Spinal cord (tissue), 10 donors: Measurements from ENCODE around the gene CIAO2B. TPM values are rescaled to one million over a fixed set of nuclear protein-coding genes. Genes with fewer than 3 reads are reported as not detected.
A peak's percentile ranks its signal among the peaks of the same experiment; 100 is the strongest.

Experiments used
- DNase-seq, 6 donors: peaks; one replicate each; pipeline versions ENCODE4 v3.0.0 to v3.0.0-alpha.2; 2013 to 2015; ENCODE audit warnings: low spot score in 6 of 6, low read depth in 4 of 6
- H3K27ac ChIP-seq: one replicate; pipeline ENCODE4 v1.5.1; 2013; ENCODE audit warnings: low read depth, low read length, control low read depth
- H3K27me3 ChIP-seq: one replicate; pipeline ENCODE4 v1.6.1; 2013; ENCODE audit warnings: low read length; ENCODE audit not compliant: control insufficient read depth, insufficient read depth
- H3K36me3 ChIP-seq: one replicate; pipeline ENCODE4 v1.6.1; 2013; ENCODE audit warnings: low read length; ENCODE audit not compliant: control insufficient read depth, insufficient read depth
- H3K4me1 ChIP-seq: one replicate; pipeline ENCODE4 v1.6.1; 2013; ENCODE audit warnings: low read length; ENCODE audit not compliant: control insufficient read depth, insufficient read depth
- H3K4me3 ChIP-seq: one replicate; pipeline ENCODE4 v1.5.1; 2013; ENCODE audit warnings: low read depth, low read length, control low read depth
- H3K9me3 ChIP-seq: one replicate; pipeline ENCODE4 v1.6.1; 2013; ENCODE audit warnings: low read length; ENCODE audit not compliant: control insufficient read depth, insufficient read depth
- WGBS: methylation state at CpG from one replicate; pipeline ENCODE4 v1.1.5; 2013; ENCODE audit warnings: missing lambda C conversion rate; ENCODE audit not compliant: insufficient coverage; 5-methylcytosine and 5-hydroxymethylcytosine counted together
- polyA plus RNA-seq, 2 donors: library from polyadenylated mRNA; unstranded; fragments of 120-200 nt; gene quantifications; one replicate each; pipeline ENCODE4 v1.2.1, GENCODE V29; 2013; ENCODE audit not compliant: insufficient read length in 2 of 2
- total RNA-seq, 2 donors: library from RNA; depleted of rRNA in 1 of 2; stranded (reverse); fragments of 120-200 nt in 1 of 2; fragments of >200 nt in 1 of 2; gene quantifications; one replicate each; pipeline versions ENCODE4 v1.2.3 to v1.2.4, GENCODE V29; 2013 to 2014
- donor health status: healthy.

The CIAO2B gene
- total and polyA plus RNA-seq, 4 donors = 52.7 to 138 (median 127) TPM

DNA sequence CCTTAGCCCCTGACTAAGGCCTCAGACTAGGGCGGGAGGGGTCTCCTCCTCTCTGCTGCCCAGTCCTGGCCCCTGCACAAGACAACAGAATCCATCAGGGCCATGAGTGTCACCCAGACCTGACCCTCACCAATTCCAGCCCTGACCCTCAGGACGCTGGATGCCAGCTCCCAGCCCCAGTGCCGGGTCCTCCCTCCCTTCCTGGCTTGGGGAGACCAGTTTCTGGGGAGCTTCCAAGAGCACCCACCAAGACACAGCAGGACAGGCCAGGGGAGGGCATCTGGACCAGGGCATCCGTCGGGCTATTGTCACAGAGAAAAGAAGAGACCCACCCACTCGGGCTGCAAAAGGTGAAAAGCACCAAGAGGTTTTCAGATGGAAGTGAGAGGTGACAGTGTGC is 39.5 kb upstream of the CIAO2B start:
- no peaks in the 10 kb centered on the region for H3K4me1 ChIP-seq
- WGBS = 84% methylated on average over 6 of the region's 6 CpGs
- no peaks in the 10 kb centered on the region for H3K9me3 ChIP-seq
- no peak for DNase-seq
- no peak overlapping the region for H3K27ac ChIP-seq
- no peak overlapping the region for H3K4me3 ChIP-seq
- no peaks in the 10 kb centered on the region for H3K27me3 ChIP-seq
- H3K36me3 ChIP-seq = no peaks in the 10 kb centered on the region

DNA sequence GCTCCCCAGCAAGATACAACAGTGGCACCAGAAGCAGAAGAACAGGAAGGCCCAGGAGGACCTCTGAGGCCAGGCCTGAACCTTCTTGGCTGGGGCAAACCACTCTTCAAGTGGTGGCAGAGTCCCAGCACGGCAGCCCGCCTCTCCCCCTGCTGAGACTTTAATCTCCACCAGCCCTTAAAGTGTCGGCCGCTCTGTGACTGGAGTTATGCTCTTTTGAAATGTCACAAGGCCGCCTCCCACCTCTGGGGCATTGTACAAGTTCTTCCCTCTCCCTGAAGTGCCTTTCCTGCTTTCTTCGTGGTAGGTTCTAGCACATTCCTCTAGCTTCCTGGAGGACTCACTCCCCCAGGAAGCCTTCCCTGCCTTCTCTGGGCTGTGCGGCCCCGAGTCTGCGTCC is 38.8 kb upstream of the CIAO2B start:
- H3K27ac ChIP-seq = no peak overlapping the region

DNA sequence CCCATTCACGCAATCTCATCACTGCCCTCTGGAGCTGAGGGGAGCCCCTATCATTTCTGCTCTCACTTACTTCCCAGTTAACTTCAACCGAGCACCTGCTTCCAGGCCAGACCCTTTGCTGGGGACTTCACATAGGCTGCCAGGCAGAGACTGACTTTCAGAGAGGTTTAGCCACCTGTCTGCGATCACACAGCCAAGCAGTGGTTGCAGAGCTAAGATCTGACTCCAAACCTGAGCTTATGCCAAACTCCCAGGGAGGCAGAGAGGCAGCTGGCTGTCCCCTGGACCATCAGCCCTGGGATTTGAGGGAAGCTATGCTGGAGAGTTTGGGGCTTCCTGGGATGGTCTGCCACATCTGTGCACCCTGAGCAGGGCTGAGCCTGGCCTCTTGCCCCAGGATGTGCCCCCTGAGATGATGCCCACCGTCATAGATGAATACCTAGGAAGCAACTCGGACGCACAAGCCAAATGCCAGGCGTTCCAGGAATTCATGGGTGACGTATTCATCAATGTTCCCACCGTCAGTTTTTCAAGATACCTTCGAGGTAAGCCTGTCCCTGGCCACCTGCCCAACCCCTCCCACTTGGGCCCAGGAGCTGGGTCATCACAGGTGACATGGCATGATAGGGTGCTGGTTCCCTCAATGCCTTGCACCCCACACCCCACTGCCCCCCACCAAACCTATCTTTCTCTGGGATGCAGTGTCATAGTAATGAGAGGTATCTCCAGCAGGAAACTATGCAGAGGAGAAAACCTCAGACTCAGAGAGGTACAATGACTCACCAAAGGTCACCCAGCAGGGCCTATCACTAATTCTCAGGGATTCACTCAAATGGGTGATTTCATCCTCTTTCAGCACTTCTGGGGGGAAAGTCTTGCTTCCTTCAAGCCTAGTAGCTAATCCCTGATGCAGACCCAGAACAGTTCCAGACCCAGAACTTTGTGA is 36.8 kb upstream of the CIAO2B start:
- no peak for DNase-seq
- no peak overlapping the region for H3K4me3 ChIP-seq
- H3K4me1 ChIP-seq = no peaks in the 10 kb centered on the region
- no peaks in the 10 kb centered on the region for H3K36me3 ChIP-seq
- no peaks in the 10 kb centered on the region for H3K9me3 ChIP-seq
- H3K27ac ChIP-seq = no peak overlapping the region
- no peaks in the 10 kb centered on the region for H3K27me3 ChIP-seq
- 80% methylated on average over 10 of the region's 10 CpGs for WGBS

More for the DNA sequence above, 38.8 kb upstream of the CIAO2B start:
- H3K4me1 ChIP-seq = no peaks in the 10 kb centered on the region
- no peaks in the 10 kb centered on the region for H3K27me3 ChIP-seq
- H3K9me3 ChIP-seq = no peaks in the 10 kb centered on the region
- no peak for DNase-seq
- H3K4me3 ChIP-seq = no peak overlapping the region
- WGBS = 67% methylated on average over 9 of the region's 9 CpGs
- no peaks in the 10 kb centered on the region for H3K36me3 ChIP-seq

DNA sequence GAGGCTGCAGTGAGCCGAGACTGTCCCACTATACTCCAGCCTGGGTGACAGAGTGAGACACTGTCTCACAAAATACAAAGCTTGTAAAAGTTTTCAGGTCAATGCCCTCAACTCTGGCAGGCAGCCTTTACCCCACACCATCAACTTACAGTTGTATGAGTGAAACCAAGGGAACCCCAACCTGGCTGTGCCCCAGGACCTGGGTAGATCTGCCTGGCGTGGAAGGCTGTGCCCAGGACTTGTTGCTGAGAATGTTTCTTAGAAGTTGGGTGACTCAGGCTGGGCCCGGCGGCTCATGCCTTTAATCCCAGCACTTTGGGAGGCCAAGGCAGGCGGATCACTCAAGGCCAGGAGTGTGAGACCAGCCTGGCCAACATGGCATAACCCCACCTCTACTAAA is 34.6 kb upstream of the CIAO2B start:
- no peak overlapping the region for H3K4me3 ChIP-seq
- WGBS = 97% methylated on average over 4 of the region's 5 CpGs
- H3K27ac ChIP-seq = no peak overlapping the region
- H3K9me3 ChIP-seq = no peaks in the 10 kb centered on the region
- no peaks in the 10 kb centered on the region for H3K4me1 ChIP-seq
- no peaks in the 10 kb centered on the region for H3K27me3 ChIP-seq
- no peak for DNase-seq
- no peaks in the 10 kb centered on the region for H3K36me3 ChIP-seq

GRCh38 chr16:66964049-66964448 is 29.8 kb upstream of the CIAO2B start:
- Histone ChIP-seq H3K4me3 (no peak overlapping the region), H3K36me3 (no peaks in the 10 kb centered on the region), H3K9me3 (no peaks in the 10 kb centered on the region), H3K27ac (no peak overlapping the region), H3K27me3 (no peaks in the 10 kb centered on the region), H3K4me1 (peaks cover 12% of the 10 kb centered on the region)
- 78% methylated on average over 6 of the region's 6 CpGs for WGBS
- DNase-seq = no peak

DNA sequence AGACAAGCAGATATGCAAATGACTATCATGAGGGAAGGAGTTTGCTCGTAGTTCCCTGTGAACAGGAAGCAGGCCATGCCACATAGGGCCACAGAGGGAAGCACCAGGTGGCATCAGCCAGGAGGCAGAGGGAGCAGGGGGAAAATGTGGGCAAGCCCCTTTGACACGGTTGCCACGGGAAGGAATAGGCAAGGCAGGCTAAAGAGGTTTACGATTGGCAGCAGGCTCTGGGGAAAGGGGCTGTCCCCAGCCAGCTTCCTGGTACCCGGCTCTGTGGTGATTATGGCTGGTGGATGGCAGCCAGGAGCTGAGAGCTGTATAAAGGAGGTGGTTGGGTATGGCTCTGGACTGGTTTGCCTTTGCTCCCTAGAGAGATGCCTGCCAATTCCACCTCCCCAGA is 27.7 kb upstream of the CIAO2B start:
- no peaks in the 10 kb centered on the region for H3K9me3 ChIP-seq
- DNase-seq = no peak
- no peak overlapping the region for H3K27ac ChIP-seq
- no peak overlapping the region for H3K4me3 ChIP-seq
- H3K4me1 ChIP-seq = peaks cover 12% of the 10 kb centered on the region
- no peaks in the 10 kb centered on the region for H3K36me3 ChIP-seq
- 54% methylated on average over 4 of the region's 5 CpGs for WGBS
- no peaks in the 10 kb centered on the region for H3K27me3 ChIP-seq

DNA sequence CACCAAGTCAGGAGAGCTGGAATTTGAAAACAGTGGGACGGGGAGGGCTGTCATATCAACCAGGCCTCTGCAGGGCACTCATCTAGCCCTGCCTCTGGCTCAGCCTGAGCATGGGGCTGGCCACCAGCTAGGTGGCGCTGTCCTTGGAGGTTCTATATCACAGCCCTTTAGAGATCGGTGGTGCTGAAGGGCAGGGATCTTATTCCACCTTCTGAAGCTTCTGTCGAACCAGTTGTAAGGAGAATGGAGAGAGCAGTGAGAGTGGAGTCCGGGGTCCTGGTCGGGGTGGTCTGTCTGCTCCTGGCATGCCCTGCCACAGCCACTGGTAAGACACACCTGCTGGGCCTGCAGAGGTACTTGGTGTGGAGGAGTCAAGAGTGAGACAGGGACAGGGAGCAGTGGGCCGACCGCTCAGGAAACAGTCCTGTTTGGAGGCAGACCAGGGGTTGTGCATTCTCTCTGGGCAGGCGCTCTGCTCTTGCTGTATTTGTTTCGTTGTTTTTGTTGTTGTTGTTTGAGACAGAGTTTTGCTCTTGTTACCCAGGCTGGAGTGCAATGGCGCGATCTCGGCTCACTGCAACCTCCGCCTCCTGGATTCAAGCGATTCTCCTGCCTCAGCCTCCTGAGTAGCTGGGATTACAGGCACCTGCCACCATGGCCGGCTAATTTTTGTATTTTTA is 27.0 kb upstream of the CIAO2B start, which contains the start of gene CES3:
TSS of gene CES3 (plus strand) at position 202 of the 680 bp plus-strand sequence. CDS start at position 244, 42 bp downstream.
- WGBS = 31% methylated on average over 7 of the region's 16 CpGs
- Histone ChIP-seq H3K4me1 (peaks cover 12% of the 10 kb centered on the region), H3K9me3 (no peaks in the 10 kb centered on the region), H3K27ac (no peak within 1 kb of the TSS), H3K27me3 (no peaks in the 10 kb centered on the region), H3K4me3 (no peak within 1 kb of the TSS), H3K36me3 (no peaks in the 10 kb centered on the region)
- peak in 2 of 6 donors; percentile 50 to 62 for DNase-seq

GRCh38 chr16:66960270-66960669 is 26.1 kb upstream of the CIAO2B start:
- H3K4me3 ChIP-seq = no peak overlapping the region
- no peak overlapping the region for H3K27ac ChIP-seq
- H3K9me3 ChIP-seq = no peaks in the 10 kb centered on the region
- H3K4me1 ChIP-seq = peaks cover 12% of the 10 kb centered on the region
- no peaks in the 10 kb centered on the region for H3K27me3 ChIP-seq
- WGBS = 81% methylated on average over 1 of the region's 1 CpG
- no peaks in the 10 kb centered on the region for H3K36me3 ChIP-seq
- DNase-seq = no peak

GRCh38 chr16:66959704-66960161 is 25.5 kb upstream of the CIAO2B start:
- 65% methylated on average over 5 of the region's 5 CpGs for WGBS
- DNase-seq = peak in 2 of 6 donors; percentile 73 to 96

More at GRCh38 chr16:66959704-66960161, 25.5 kb upstream of the CIAO2B start:
- H3K9me3 ChIP-seq = no peaks in the 10 kb centered on the region
- peaks cover 12% of the 10 kb centered on the region for H3K4me1 ChIP-seq
- no peaks in the 10 kb centered on the region for H3K36me3 ChIP-seq
- H3K27me3 ChIP-seq = no peaks in the 10 kb centered on the region
- H3K27ac ChIP-seq = no peak overlapping the region
- H3K4me3 ChIP-seq = no peak overlapping the region
